Right hindlimb (tissue), 1 donor: ENCODE results near the gene C19orf18.
"Not testable (repeated sequence)": the region's sequence is repeated elsewhere in the genome, so short reads cannot be mapped to it uniquely, and the experiment has no call there.

Experiments
- DNase-seq: peaks from one replicate; pipeline ENCODE4 v3.0.0-alpha.2; 2018

C19orf18 gene

GRCh38 chr19:57974434-57974833 is at the start of gene C19orf18:
TSS of gene C19orf18 (minus strand) at chr19:57974534. CDS start at chr19:57974432, 102 bp downstream.
- DNase-seq, result no peak

- no peak for DNase-seq
Measured at GRCh38 chr19:58022283-58022660, 47.9 kb upstream of the C19orf18 start.

- DNase-seq, result peak; percentile 78
Measured at GRCh38 chr19:58021541-58022282, 47.4 kb upstream of the C19orf18 start.

- no peak for DNase-seq
Measured at GRCh38 chr19:58020129-58020528, 45.8 kb upstream of the C19orf18 start.

- DNase-seq, result no peak
Measured at GRCh38 chr19:58014141-58014540, 39.8 kb upstream of the C19orf18 start.

- no peak for DNase-seq
Measured at GRCh38 chr19:58010507-58010906, 36.2 kb upstream of the C19orf18 start.

- peak; percentile 95 for DNase-seq
Measured at GRCh38 chr19:58009666-58010301, 35.5 kb upstream of the C19orf18 start.

GRCh38 chr19:58009301-58009665 is 34.9 kb upstream of the C19orf18 start:
- DNase-seq, result no peak

- not testable (repeated sequence) for DNase-seq
Measured at GRCh38 chr19:58008877-58009276, 34.5 kb upstream of the C19orf18 start.

GRCh38 chr19:58007285-58007684 is 33.0 kb upstream of the C19orf18 start:
- DNase-seq, result no peak

- DNase-seq, result peak; percentile 37
Measured at GRCh38 chr19:58003174-58003828, 29.0 kb upstream of the C19orf18 start.

GRCh38 chr19:58002384-58003173 is 28.2 kb upstream of the C19orf18 start, which contains the start of gene ZNF606:
TSS of gene ZNF606 (minus strand) at chr19:58002820. CDS start at chr19:58001319, 1,501 bp downstream.
- DNase-seq, result peak; percentile 94

- DNase-seq, result peak; percentile 51
Measured at GRCh38 chr19:58001895-58002369, 27.6 kb upstream of the C19orf18 start.

GRCh38 chr19:58000677-58001076 is 26.3 kb upstream of the C19orf18 start:
- no peak for DNase-seq

- no peak for DNase-seq
Measured at GRCh38 chr19:57992841-57993240, 18.5 kb upstream of the C19orf18 start.

GRCh38 chr19:57978586-57979289 is 4.4 kb upstream of the C19orf18 start:
- DNase-seq, result no peak

- DNase-seq, result no peak
Measured at GRCh38 chr19:57964761-57965160, 9.6 kb downstream of the C19orf18 start.

- no peak for DNase-seq
Measured at GRCh38 chr19:57961785-57962184, 12.5 kb downstream of the C19orf18 start.

GRCh38 chr19:57954996-57955395 is 19.3 kb downstream of the C19orf18 start:
- DNase-seq, result no peak

- DNase-seq, result no peak
Measured at GRCh38 chr19:57949702-57950101, 24.6 kb downstream of the C19orf18 start.

GRCh38 chr19:57949296-57949695 is 25.0 kb downstream of the C19orf18 start:
- DNase-seq, result no peak
